Heart right ventricle (tissue), 16 donors: ENCODE data around the gene ATP2A3. TPM values are rescaled to one million over a fixed set of nuclear protein-coding genes. Genes with fewer than 3 reads are reported as not detected.

Source experiments
- ATAC-seq, 8 donors: fragments of 200-7000 bp; cut with Tn5 transposase; one replicate each; pipeline ENCODE4 v1.9.1; 2020; ENCODE audit warnings: mild to moderate bottlenecking in 8 of 8, moderate library complexity in 8 of 8, moderate number of reproducible peaks in 1 of 8
- DNase-seq, 2 donors: peaks; one replicate each; pipeline ENCODE4 v3.0.0-alpha.2; 2020
- H3K27ac ChIP-seq, 10 donors: fragments of 200-600 bp; sonication (generic) in 2 of 10; one replicate each; pipeline versions ENCODE4 v1.5.0 to v1.8.0; 2020 to 2022; ENCODE audit warnings: mild to moderate bottlenecking in 3 of 10
- H3K27me3 ChIP-seq, 7 donors: fragments of 200-600 bp; one replicate each; pipeline ENCODE4 v1.8.0; 2021 to 2022; ENCODE audit warnings: mild to moderate bottlenecking in 2 of 7
- H3K36me3 ChIP-seq, 9 donors: fragments of 200-600 bp; sonication (generic) in 1 of 9; one replicate each; pipeline versions ENCODE4 v1.5.0 to v1.8.0; 2020 to 2022; ENCODE audit warnings: mild to moderate bottlenecking in 2 of 9
- H3K4me1 ChIP-seq, 9 donors: fragments of 200-600 bp; sonication (generic) in 1 of 9; one replicate each; pipeline versions ENCODE4 v1.5.0 to v1.8.0; 2020 to 2022; ENCODE audit warnings: mild to moderate bottlenecking in 4 of 9
- H3K4me3 ChIP-seq, 10 donors: fragments of 200-600 bp; sonication (generic) in 2 of 10; one replicate each; pipeline versions ENCODE4 v1.5.0 to v1.8.0; 2020 to 2022; ENCODE audit warnings: mild to moderate bottlenecking in 7 of 10, moderate library complexity in 2 of 10
- H3K9me3 ChIP-seq, 11 donors: fragments of 200-600 bp in 10 of 11; sonication (generic) in 2 of 11; one replicate each; pipeline versions ENCODE4 v1.5.0 to v1.8.0; 2013 to 2022; ENCODE audit warnings: mild to moderate bottlenecking in 2 of 11, control low read depth in 1 of 11, moderate library complexity in 1 of 11
- CTCF ChIP-seq, 9 donors: fragments of 200-600 bp; sonication (generic) in 2 of 9; IDR thresholded peaks; one replicate each; pipeline versions ENCODE4 v1.5.0 to v1.8.0; 2021 to 2022; ENCODE audit warnings: antibody characterized with exemption in 9 of 9, mild to moderate bottlenecking in 5 of 9, moderate library complexity in 1 of 9
- WGBS, 2 donors: extraction: QIAGEN DNeasy Blood & Tissue Kit; methylation state at CpG; one replicate each; pipeline ENCODE4 v1.1.7; 2013; ENCODE audit warnings: inconsistent platforms in 1 of 2; 5-methylcytosine and 5-hydroxymethylcytosine counted together
- intact Hi-C, 10 donors: fragments of 100-400 bp; cut with DNase I; formaldehyde crosslinking; loops; one replicate each; pipeline versions ENCODE4 v1.11.1 to v1.14.2; 2022
- polyA plus RNA-seq, 2 donors: library from polyadenylated mRNA; stranded (reverse); fragments of 200-250 nt; gene quantifications; one replicate each; pipeline ENCODE4 v1.2.3, GENCODE V29; 2013
- total RNA-seq, 10 donors: library from RNA; stranded (reverse); fragmentation: NEBNext Ultra II Directional in 3 of 10; extraction: Animal tissue kit (Norgen Biotek cat#: 25700) in 3 of 10; gene quantifications; one replicate each; pipeline versions ENCODE4 v1.2.1 to v1.2.4, GENCODE V29; 2021 to 2023
- donor health status: Arrhythmogenic right ventricular cardiomyopathy.
- donor health status: ischemic (EF 13 %, LVEDD 7.1; RV severe dilation, severe dysfunction).
- donor health status: healthy with polysubstance abuse.
- donor health status: DM: no; HTN: yes; CAD: no.
- donor health status: DM: no; HTN: no; CAD: no.
- donor health status: ischemic (EF 25% LVEDD 6.9; RV normal size, moderate dysfunction).
- donor health status: ischemic (EF 25% LVEDD 5.7; RV mildly dilated, moderate dysfunction).
- donor health status: healthy.
- donor health status: DM: yes; HTN: yes; CAD: no.
- donor health status: Ischemic cardiomyopathy.
- donor health status: ischemic (EF 35%, LVEDD 5.7; RV mildly dilated, moderate dysfunction).
- donor health status: nonischemic (EF 11% LVEDD 7.7; RV severe dilation, severe dysfunction).
- donor health status: DM: yes; HTN: yes; CAD: no.
- donor health status: PGD.
- donor health status: ischemic (EF 29% LVEDD 5.4; RV normal size, mild dysfunction).
- donor health status: nonischemic (EF 23%, LVEDD 6.1; RV moderate dilation, normal function).

ATP2A3 gene
- total and polyA plus RNA-seq, 12 donors: 4.3 to 11.0 (median 7.3) TPM

- DNase-seq: no peak
- no peak overlapping the region for H3K4me3 ChIP-seq
- intact Hi-C loops: loop anchor here in 2 of 10 donors (5.0 kb wide), 2 partner anchors 40 to 45 kb away; no protein-coding TSS in a partner anchor
- TF ChIP-seq CTCF (IDR thresholded peaks at IDR 0.05): peak in 7 of 9 donors; percentile 24 to 51 (median 34)
- H3K27me3 ChIP-seq: no peaks in the 10 kb centered on the region
- no peak overlapping the region for H3K27ac ChIP-seq
- H3K9me3 ChIP-seq: no peaks in the 10 kb centered on the region
- H3K36me3 ChIP-seq: no peaks in the 10 kb centered on the region
- H3K4me1 ChIP-seq: peaks cover 0 to 15% (median 10%) of the 10 kb centered on the region in 9 donors
- 85% methylated on average over 11 of the region's 11 CpGs for WGBS, 2 donors
- ATAC-seq: no peak
Observed at GRCh38 chr17:3907483-3908216, 56.6 kb downstream of the ATP2A3 start.

- Histone ChIP-seq H3K4me3 (no peak overlapping the region), H3K4me1 (peaks cover 0 to 12% (median 9%) of the 10 kb centered on the region in 9 donors), H3K9me3 (no peaks in the 10 kb centered on the region), H3K27me3 (no peaks in the 10 kb centered on the region), H3K27ac (no peak overlapping the region), H3K36me3 (no peaks in the 10 kb centered on the region)
- 90 to 91% methylated on average over 4 of the region's 4 CpGs for WGBS, 2 donors
- no peak for TF ChIP-seq CTCF (IDR thresholded peaks at IDR 0.05)
- ATAC-seq: no peak
- no peak for DNase-seq
- intact Hi-C loops: loop anchor here in 2 of 10 donors (5.0 kb wide), 2 partner anchors 40 to 45 kb away; no protein-coding TSS in a partner anchor
Observed at GRCh38 chr17:3906881-3907280, 57.4 kb downstream of the ATP2A3 start.

GRCh38 chr17:3905017-3905520 lies 59.2 kb downstream of the ATP2A3 start:
- H3K27ac ChIP-seq: no peak overlapping the region
- H3K4me1 ChIP-seq: no peaks in the 10 kb centered on the region
- H3K36me3 ChIP-seq: no peaks in the 10 kb centered on the region
- no peak for DNase-seq
- no peak for ATAC-seq
- no peaks in the 10 kb centered on the region for H3K9me3 ChIP-seq
- no peak for TF ChIP-seq CTCF (IDR thresholded peaks at IDR 0.05)
- intact Hi-C loops: loop anchor here in 2 of 10 donors (5.0 kb wide), 2 partner anchors 38 to 43 kb away; no protein-coding TSS in a partner anchor
- H3K27me3 ChIP-seq: no peaks in the 10 kb centered on the region
- WGBS, 2 donors: 93 to 95% methylated on average over 11 of the region's 11 CpGs
- H3K4me3 ChIP-seq: no peak overlapping the region

GRCh38 chr17:3904501-3904900 lies 59.7 kb downstream of the ATP2A3 start:
- intact Hi-C loops: no loop called here
- H3K27me3 ChIP-seq: no peaks in the 10 kb centered on the region
- no peak overlapping the region for H3K4me3 ChIP-seq
- peak in 1 of 8 donors; percentile 10 for ATAC-seq
- no peaks in the 10 kb centered on the region for H3K36me3 ChIP-seq
- H3K9me3 ChIP-seq: no peaks in the 10 kb centered on the region
- WGBS, 2 donors: 79 to 80% methylated on average over 15 of the region's 15 CpGs
- no peak for DNase-seq
- H3K27ac ChIP-seq: no peak overlapping the region
- no peaks in the 10 kb centered on the region for H3K4me1 ChIP-seq
- TF ChIP-seq CTCF (IDR thresholded peaks at IDR 0.05): no peak
